Panc1 (cell line): ENCODE results near the gene RNF144B.

ENCODE experiments used
- CTCF ChIP-seq: fragments of 450-650 bp; IDR thresholded peaks from 2 replicates; pipeline ENCODE4 v1.5.1; 2017; ENCODE audit warnings: mild to moderate bottlenecking
- POLR2AphosphoS5 ChIP-seq: IDR thresholded peaks from 2 replicates; pipeline ENCODE4 v1.6.1; 2012; ENCODE audit warnings: mild to moderate bottlenecking, low read depth, low read length, moderate library complexity

DNA sequence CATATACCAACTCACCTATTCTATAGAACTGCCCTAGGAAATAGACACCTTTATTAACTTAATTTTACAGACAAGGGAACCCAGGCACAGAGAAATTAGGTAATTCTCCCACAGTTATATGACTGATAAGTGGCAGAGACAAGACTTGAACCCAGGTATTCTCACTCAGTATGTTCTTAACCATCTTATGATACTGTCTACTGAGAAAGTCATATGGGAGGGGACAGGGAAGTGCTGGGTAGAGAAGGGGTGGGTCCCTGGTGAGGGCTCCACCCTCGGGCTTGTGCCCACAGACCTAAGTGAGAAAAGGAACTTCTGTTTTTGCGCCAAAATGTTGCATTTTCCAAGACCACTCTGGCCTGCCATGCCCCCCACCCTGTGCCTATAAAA, 123.5 kb downstream of the RNF144B start:
- TF ChIP-seq CTCF: no peak
- TF ChIP-seq POLR2AphosphoS5: no peak
